DMS114 treated with DMSO at 0.1 percent for 48 hours (cell line): ENCODE results near the gene MVB12B.

ENCODE experiments used
- DNase-seq: peaks from one replicate; lab custom pipeline; 2025; ENCODE audit not compliant: unreplicated experiment; lab: John Stamatoyannopoulos, UW

Gene MVB12B

DNA sequence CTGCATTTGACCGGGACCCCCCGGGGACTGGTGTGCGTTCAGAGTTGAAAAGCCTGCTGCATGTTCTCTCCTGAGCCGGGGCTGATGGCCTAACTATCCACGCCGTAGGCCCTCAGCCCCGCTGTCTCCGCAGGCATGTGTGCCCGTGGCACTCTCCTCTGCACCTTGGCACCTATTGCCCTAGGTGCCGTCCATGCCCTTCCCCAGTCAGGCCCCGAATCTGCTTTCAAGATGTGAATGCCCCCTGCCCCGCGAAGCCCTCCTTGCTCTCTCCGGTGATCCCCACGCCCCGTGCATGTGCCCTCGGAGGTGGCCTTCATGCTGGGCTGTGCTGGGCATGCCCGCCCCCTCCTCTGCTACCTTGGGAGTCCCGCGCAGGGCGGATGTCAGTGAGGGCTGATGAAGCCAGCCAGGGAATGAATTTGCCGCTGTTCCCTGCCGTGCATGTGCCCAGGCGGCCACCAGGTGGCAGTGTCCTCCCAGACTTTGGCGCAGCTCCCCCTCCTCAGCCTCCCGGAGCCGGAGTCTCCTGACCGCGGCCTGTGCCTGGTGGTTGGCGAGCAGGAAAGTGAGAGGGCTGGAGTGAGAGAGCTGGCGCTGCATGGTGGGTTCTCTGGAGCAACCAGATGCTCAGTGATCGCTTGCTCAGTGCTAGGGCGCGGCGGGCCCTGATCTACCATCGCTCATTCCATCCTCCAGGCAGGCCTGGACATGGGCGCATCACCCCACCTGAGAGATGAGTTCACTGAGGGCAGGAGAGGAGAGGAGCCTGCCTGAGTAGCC is 174.2 kb downstream of the MVB12B start:
- DNase-seq = peak; percentile 55

DNA sequence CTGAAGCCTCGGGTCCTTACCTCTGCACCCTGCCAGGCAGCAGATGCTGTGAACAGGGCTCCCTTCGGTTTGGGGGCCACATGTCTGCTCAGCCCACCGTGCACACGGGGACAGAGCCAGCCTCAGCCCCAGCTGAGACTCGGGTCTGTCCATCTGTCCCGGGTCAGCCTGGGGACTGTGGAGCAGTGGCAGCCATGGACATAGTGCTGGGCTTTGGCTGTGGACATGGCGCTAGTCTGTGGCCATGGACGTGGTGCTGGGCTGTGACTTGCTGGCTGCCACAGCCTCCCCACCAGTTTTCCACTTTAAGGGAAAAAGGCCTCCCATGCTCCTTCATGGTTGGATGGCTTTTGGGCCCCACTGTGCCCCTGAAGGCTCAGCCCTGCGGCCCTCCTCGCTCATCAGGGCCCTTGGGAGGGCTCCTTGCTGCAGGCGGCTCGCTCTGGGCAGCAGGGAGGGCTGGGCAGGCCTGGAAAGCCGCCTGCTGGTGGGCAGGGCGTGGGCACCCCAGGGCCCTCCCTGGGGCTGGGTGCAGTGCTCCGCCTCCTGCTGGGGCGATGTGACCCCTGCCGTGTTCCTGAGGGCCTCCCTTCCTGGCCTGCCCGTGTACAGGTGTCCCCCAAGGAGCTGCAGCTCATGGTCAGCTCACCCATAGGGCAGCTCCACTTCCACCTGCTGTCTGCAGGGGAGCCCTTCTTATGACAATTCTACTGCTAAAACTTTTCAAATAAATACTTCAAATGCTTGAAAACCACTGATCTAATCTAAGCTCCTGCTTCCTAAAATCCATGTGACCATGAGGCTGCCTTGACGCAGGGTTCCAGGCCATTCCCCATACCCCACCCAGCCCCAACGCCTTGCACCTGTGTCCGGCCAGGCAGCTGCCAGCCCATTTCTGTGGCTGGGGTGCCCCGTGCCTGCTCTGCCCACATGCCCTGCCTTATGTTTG is 175.0 kb downstream of the MVB12B start:
- no peak for DNase-seq

DNA sequence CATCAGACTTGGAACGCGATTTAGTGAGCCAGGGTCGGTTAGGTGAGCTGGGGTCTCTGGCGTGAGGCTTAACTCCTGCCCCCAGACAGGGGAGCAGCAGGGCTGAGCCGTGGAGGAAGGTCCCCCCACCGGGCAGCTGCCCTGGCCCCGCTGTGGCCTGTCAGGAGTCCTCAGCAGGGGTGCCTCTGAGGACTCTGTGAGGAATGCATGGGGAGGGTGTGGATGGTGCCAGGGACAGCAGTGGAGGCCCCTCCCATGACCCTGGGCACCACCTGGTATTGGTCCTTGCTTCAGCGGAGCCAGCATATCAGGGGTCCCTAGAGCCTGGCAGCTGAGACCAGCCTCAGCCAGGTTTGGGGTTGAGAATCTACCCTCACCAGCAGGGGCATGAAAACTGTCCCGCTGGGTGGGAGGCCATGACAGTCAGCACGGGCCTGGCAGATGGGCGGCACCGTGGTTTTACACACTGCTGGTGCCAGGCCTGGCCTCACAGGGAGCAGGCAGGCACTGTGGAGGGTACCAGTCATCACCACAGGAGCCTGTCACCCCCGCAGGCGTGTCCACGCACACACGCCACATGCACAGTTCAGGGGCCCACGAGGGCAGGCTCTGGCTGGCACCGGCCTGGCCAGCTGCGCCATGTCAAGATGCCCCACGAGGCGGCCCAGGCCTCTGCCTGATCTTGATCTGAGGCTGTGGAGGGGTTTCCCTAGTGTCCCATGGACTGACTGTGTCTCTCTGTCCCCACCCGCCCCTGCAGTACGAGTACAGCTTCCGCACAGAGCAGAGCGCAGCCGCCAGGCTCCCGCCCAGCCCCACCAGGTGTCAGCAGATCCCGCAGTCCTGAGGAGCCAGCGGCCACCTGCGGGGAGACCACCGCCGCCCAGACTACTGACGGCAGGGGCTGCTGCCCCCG is 176.0 kb downstream of the MVB12B start:
- DNase-seq = no peak

DNA sequence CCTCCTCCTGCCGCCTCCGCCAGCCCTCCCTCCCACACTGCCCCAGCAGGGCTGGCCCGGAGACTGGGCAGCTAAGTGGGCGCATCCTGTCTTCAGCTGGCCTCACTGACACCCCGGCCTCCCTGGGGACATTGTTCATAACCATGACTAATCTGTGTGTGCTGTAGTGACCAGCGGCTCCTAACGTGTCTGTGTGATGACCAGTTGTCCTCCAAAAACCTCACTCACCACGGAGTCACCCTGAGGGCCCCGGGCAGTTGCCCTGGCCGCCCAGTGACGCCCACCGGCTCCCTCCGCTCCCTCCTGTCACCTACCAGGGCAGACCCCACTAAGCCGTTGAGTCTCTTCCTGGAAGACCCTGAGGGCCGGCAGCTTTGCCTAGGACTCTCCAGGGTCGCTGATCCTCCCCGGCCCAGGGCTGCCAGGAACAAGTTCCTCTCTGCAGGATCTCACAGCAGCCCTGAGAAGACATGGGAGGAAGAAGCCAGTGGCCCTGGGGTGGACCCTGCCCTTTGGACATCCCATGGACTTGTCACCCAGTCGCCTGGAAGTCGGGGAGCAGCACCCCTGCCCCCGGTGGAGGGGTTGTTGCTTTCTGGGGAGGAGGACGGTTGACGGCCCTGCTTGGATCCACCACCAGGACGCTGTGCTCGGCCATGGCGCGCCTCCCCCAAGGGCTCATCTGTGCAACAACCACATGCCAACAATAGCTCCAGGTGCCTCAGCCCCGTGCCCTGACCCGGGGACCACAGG is 176.9 kb downstream of the MVB12B start:
- DNase-seq = no peak

DNA sequence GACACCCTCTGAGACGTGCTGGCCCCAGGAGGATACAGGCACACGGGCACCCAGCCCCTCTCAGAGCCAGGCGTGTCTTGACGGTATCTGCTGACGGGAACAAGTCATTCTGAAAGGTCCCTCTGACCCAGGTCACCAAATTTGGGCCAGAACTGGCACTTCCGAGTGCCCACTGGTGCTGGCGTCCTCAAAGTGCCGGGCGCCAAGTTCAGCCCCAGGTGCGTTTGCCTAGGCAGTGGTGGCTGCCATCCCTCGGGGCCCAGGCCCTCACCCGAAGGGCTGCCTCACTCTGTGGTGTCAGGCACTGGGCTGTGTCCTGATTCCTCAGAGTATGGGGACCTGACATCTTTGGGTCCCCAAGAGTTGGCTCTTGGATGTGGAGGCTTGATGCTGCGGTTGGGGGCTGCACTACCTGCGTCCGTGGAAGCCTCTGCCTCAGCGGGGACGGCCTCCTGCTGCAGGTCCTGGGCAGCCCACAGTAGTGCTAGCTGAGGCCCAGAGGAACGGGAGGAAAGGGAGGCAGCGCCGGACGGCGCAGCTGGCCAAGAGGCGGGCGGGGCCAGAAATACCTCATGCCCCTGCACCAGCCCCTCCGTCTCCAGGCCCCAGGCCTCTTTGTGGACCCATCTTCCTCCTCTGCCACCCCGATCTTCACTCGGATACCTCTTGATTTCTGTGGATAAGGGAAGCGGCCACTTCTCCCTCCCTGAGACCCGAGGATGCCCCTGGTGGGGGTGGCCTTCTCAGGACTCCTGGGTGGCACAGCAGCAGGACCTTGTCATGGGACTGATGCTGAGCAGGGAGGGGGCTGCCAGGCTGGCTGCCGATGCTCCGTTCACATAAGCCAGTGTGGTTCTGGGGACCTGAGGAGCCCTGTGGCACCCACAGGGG is 177.7 kb downstream of the MVB12B start:
- no peak for DNase-seq

DNA sequence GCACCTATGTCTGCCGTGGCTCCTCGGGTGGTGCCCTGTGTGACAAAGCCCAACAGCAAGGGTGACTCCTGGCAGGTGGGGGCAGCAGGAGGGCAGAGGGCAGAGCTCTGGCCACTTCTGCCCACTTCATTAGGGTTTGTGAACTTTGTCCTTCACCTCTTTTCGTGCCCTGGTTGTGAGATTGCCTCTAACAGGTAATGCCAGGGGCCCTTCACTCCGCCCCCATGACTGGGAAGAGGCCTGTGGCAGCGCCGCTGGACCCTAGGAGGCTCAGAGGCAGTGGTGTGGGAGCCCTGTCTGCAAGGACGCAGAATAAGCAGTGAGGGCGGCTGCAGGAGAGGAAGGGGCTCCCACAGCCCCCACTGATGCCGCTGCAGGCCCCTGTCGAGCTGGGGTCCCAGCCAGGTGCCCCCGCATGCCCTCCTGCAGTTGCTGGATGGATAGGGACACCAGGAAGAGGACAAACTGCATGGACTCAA is 178.4 kb downstream of the MVB12B start:
- DNase-seq = no peak

DNA sequence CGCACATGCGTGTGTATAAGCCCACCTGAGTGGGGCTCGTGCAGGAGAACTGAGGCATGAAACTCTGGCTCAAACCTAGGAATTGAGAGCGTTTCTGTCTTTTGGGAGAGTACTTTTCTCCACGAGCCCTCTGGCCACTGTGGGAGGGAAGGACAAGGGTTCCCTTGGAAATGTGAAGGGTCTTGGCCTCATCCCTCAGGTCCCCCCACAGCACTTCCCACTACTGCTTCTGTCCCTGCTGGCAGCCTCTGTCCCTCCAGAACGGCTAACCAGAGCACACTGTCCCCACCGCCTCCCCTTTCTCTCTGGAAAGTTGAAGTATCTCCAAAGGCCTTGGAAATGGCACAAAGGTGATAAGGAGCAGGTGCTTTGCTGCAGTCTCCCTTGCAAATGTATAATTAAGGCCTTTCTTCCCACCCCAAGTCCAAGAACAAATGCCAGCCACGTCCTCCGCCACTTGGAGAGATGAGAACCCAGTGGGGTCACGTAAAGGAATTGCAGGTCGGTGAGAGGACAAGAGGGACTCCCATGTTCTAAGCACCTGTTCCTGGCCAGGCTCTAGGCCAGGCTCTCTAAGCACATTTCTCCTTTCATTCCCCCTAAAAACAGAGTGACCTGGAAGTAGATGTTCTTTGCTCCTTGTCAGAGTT is 179.2 kb downstream of the MVB12B start:
- no peak for DNase-seq

DNA sequence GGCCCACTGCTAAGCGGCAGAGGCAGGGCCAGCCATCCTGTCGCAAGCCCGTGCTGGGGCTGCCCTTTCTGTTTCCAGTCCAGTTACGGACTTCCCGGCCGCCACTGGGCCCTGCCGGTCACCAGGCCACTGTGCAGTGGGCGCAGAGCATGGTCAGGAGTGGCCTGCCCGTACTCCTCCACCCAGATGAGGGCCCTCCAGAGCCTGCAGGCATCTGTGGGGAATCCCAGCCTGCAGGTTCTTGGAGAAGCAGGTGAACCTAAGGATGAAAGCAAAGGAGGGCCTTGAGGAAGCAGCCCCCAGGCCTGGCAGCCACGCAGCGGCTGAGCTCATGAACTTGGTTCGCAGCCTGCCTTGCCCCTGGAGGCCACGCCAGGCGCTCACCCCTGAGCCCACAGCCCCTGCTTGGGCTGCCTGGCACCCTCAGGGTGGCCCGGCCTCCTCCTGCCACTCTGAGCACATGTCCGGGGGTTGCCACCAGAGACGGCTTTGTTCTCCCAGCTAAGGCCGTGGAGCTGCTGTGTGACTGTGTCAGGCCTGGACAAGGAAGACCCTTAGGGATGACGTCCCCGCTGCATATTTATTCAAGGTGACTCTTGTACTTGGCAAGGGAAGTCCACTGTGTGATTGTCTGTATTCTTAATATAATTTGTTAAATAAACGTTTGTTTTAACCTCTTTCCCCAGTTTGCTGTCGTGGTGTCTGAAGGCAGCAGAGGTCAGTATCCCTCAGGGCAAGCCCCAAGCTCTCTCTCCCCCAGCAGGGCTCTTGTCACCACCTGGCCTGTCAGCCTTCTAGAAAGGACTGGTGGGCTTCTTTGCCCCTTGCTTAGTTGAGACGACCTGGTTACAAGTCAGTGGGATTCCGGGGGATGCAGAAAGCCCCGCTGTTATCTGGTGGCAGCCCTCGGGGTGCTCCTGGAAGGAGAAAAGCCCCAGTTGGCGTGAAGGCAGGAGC is 180.0 kb downstream of the MVB12B start:
- no peak for DNase-seq

DNA sequence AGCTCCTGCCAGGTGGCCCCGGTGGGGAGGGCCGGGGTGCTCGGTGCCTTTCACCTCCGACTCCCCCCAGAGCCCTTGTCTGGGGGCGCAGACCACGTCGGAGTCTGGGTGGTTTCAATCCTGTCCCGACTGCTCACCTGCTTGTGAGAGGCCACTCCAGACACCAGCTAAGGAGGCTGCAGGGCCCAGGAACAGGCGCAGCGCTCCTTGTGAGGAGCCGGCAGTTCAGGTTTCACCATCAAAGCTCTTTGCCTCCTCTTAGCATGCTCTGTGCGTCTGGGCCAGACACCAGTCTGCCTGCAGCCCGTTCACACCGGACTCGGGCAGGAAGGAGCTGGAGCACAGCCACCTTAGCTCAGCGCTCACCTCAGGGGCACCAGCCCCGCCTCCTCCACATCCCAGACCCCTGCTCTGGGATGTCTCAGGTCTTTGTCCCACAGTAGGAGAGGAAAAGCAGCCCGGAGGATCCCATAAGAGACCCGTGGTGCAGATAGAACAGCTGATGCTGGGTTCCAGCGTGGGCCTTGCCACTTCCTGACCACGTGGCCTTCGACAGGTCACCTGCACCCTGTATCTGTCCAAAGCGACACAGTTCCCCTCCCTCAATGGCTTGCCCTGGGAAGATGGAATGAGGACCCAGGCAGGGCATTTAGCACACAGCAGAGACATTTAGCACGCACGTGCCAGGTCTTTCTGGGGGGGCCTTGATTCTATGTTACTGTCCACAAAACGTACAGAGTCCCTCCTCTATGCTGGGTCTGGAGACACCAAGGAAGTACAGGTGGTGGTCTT is 180.9 kb downstream of the MVB12B start:
- DNase-seq = no peak

DNA sequence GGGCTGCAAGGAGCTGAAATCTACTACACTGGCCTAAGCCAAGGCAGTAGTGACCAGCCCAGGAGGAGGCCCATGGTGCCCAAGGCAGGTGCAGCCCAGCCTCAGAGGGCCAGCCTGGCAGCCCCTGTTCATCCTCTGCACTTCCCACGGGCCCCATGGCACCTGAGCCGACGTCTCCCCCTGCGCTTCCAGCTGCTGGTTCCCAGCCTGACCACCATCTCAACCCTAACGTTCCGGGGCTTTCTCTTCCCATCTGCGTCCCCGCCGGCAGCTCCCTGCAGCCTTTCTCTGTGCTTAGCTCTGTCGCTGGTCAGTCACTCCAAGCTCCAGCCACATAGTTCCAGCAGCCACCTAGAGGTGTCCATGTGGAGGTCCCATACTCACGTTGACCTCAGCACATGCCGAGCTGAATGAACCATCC is 181.6 kb downstream of the MVB12B start:
- DNase-seq = no peak

DNA sequence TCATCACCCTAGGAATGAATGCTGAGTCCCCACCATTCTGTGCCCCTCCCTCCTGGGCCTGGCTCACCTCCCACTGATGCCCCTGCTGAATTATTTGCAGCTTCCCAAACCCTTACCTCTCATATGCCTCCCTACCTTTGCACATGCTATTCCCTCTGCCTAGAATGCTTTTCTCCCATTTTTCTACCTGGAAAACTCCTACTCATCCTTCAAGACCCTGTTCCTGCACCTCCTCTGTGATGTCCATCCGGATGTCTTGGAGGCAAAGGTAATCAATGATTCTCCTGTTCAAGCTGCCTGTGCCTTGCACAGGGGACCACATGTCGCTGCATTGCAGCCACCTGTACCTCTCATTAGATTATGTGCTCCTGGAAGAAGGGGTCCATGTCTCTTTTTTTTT is 182.3 kb downstream of the MVB12B start:
- no peak for DNase-seq

DNA sequence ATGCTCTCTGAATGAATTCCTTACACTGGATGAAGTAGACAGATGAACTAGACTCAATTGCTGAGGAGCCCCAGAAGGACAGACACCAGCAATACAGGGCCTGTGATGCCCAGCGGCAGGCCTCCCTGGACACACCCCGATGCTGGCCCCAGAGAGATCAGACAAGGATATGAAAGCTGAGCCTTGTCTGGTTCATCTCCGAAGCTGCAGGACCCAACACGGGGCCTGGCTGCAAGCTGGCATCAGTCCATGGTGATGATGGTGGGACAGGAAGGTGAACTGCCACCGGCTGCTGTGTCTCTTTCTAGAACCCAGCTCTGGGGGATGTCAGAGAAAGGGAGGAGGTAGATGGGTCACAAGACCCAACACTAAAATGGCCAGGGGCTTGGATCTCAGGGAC is 183.1 kb downstream of the MVB12B start:
- DNase-seq = no peak

DNA sequence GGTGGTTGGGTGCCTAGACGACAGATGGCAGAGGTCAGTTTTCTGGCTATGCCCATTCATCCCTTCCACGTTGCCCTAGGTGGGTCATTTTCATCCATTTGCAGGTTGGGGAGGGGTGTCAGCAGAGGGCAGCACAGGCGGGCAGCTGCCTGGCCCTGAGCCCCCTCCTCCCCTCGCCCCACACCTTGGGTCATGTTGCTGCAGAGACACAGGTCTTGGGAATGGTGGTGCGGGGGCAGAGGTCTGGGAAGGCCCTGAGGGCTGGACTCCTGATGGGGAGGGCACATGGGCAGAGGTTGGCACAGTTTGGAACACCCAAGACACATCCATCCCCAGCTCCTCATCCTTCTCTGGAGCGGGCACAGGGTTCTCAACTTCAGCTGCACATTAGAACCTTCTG is 183.9 kb downstream of the MVB12B start:
- DNase-seq = no peak

DNA sequence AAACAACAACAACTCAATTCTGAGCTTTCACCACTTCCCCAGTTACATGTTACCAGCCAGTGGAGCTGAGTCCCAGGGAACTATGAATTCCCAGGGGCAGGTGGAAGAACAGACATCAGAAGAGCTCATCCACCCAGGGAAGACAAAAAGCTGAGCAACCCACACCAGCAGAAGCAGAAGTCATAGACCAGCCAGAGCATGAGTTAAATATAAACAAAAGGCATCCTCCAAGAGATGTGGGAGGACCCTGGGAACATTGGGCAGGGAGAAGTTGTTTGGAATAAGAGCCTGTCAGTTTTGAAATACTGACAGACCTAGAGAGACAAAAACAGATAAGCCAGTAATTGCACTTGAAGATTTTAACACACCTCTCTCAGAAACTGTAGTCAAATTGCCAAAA is 184.8 kb downstream of the MVB12B start:
- DNase-seq = no peak

DNA sequence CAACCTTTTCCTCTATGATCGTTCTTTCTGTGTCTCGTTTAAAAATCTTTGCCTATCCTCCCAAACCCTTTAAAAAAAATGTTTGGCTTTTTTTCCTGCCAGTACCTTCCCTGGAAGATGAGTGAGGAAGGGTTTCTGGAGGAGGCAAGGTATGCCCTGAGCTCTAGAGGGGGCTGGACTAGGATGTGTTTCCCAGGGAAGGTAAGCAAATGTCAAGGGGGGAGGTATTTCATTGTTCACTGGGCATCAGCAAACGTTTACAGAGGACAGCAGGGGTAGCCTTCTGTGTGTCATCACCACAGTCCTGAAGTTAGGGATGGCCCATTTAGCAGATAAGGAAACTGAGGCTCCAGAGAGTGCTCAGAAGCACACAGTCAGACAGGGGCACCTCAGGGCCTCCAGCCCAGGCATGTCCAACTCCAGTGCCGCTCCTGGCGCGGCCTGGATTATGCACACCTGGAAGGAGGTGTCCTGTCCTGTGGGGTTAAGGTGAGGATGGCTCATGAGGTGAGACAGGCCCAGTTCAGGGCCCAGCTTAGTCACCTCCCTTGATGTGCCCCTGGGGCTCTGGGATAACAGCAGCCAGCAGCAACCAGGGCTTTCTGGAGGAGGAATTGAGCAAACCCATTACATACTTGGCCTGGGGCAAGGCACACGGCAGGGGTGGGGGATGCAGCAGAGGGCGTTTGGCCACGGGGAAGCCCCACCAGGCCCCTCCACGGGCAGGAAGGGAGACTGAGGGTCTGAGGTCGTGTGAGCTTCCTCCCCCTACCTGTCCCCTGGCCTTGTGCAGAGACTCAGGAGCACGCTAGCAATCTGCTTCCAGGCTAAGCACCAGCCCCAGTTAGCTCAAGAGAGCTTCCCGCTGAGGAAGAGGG is 186.8 kb downstream of the MVB12B start:
- DNase-seq = no peak
